Fibroblast of mammary gland (primary cell): ENCODE measurements around the gene NCOA1.

Source experiments
- DNase-seq: peaks from one replicate; pipeline ENCODE4 v3.0.0-alpha.2; 2010; ENCODE audit warnings: low read depth
- H3K4me3 ChIP-seq: 2 replicates; pipeline ENCODE4 v1.5.1; 2011; ENCODE audit warnings: low read depth, mild to moderate bottlenecking, low read length, moderate library complexity; ENCODE audit not compliant: control insufficient read depth
- CTCF ChIP-seq: conservative IDR thresholded peaks from 2 replicates; pipeline ENCODE4 v1.5.1; 2011; ENCODE audit warnings: low read depth, low read length, inconsistent platforms; ENCODE audit not compliant: control insufficient read depth, insufficient read depth

Gene NCOA1

GRCh38 chr2:24494410-24494809, 3.4 kb downstream of the NCOA1 start:
- DNase-seq, result no peak
- no peak for TF ChIP-seq CTCF
- no peak overlapping the region for H3K4me3 ChIP-seq

GRCh38 chr2:24495451-24495850, 4.4 kb downstream of the NCOA1 start:
- TF ChIP-seq CTCF, result no peak
- H3K4me3 ChIP-seq, result no peak overlapping the region
- no peak for DNase-seq

GRCh38 chr2:24496959-24497358, 5.9 kb downstream of the NCOA1 start:
- H3K4me3 ChIP-seq, result no peak overlapping the region
- no peak for TF ChIP-seq CTCF
- no peak for DNase-seq

- H3K4me3 ChIP-seq, result no peak overlapping the region
- no peak for TF ChIP-seq CTCF
- DNase-seq, result no peak
Measured at GRCh38 chr2:24497685-24498084, 6.6 kb downstream of the NCOA1 start.

- no peak for TF ChIP-seq CTCF
- no peak overlapping the region for H3K4me3 ChIP-seq
- no peak for DNase-seq
Measured at GRCh38 chr2:24498121-24498520, 7.1 kb downstream of the NCOA1 start.

- H3K4me3 ChIP-seq, result no peak overlapping the region
- TF ChIP-seq CTCF, result no peak
- no peak for DNase-seq
Measured at GRCh38 chr2:24501813-24502212, 10.8 kb downstream of the NCOA1 start.
